HepG2 (cell line): ENCODE measurements around the gene SLC25A22. TPM values are rescaled to one million over a fixed set of nuclear protein-coding genes. Genes with fewer than 3 reads are reported as not detected.

Experiments used
- ATF3 ChIP-seq: sonication (generic); formaldehyde crosslinking; IDR thresholded peaks from 2 replicates; pipeline ENCODE4 v1.4.0; 2020; ENCODE audit warnings: missing genetic modification reagents
- E2F2 ChIP-seq: sonication (generic); formaldehyde crosslinking; IDR thresholded peaks from 2 replicates; pipeline ENCODE4 v1.4.0; 2020; ENCODE audit warnings: missing genetic modification reagents, borderline replicate concordance
- GABPB1 ChIP-seq: IDR thresholded peaks from 2 replicates; pipeline ENCODE4 v1.6.1; 2016; ENCODE audit warnings: mild to moderate bottlenecking, missing genetic modification reagents, moderate library complexity, missing compliant biosample characterization
- KAT7 ChIP-seq: IDR thresholded peaks from 2 replicates; pipeline ENCODE4 v1.6.1; 2018; ENCODE audit warnings: borderline replicate concordance, missing compliant biosample characterization
- MED1 ChIP-seq: sonication (generic); formaldehyde crosslinking; IDR thresholded peaks from 2 replicates; pipeline ENCODE4 v1.4.0; 2020; ENCODE audit warnings: missing genetic modification reagents
- MTF2 ChIP-seq: sonication (generic); formaldehyde crosslinking; IDR thresholded peaks from 2 replicates; pipeline ENCODE4 v1.5.0; 2020; ENCODE audit warnings: missing genetic modification reagents, borderline replicate concordance
- NFYC ChIP-seq: IDR thresholded peaks from 2 replicates; pipeline ENCODE4 v1.6.1; 2016; ENCODE audit warnings: missing genetic modification reagents, missing compliant biosample characterization
- SALL1 ChIP-seq: sonication (generic); formaldehyde crosslinking; IDR thresholded peaks from 2 replicates; pipeline ENCODE4 v1.8.0; 2022; ENCODE audit warnings: mild to moderate bottlenecking, missing genetic modification reagents
- TMF1 ChIP-seq: sonication (generic); formaldehyde crosslinking; IDR thresholded peaks from 2 replicates; pipeline ENCODE4 v1.8.1; 2022; ENCODE audit warnings: low read depth, missing genetic modification reagents
- TRAFD1 ChIP-seq: sonication (generic); formaldehyde crosslinking; IDR thresholded peaks from 2 replicates; pipeline ENCODE4 v1.5.1; 2020; ENCODE audit warnings: missing genetic modification reagents, mild to moderate bottlenecking, borderline replicate concordance
- ZBTB20 ChIP-seq: sonication (generic); formaldehyde crosslinking; IDR thresholded peaks from 2 replicates; pipeline ENCODE4 v1.8.1; 2023; ENCODE audit warnings: missing genetic modification reagents, low read depth, mild to moderate bottlenecking, borderline replicate concordance
- ZMYM3 ChIP-seq: sonication (generic); formaldehyde crosslinking; IDR thresholded peaks from 2 replicates; pipeline ENCODE4 v1.5.1; 2020; ENCODE audit warnings: mild to moderate bottlenecking, missing genetic modification reagents
- ZNF124 ChIP-seq: sonication (generic); formaldehyde crosslinking; IDR thresholded peaks from 2 replicates; pipeline ENCODE4 v1.4.0; 2020; ENCODE audit warnings: missing genetic modification reagents
- ZNF331 ChIP-seq: sonication (generic); formaldehyde crosslinking; IDR thresholded peaks from 2 replicates; pipeline ENCODE4 v1.4.0; 2020; ENCODE audit warnings: missing genetic modification reagents
- ZNF335 ChIP-seq: sonication (generic); formaldehyde crosslinking; IDR thresholded peaks from 2 replicates; pipeline ENCODE4 v1.4.0; 2020; ENCODE audit warnings: missing genetic modification reagents
- ZNF564 ChIP-seq: sonication (generic); formaldehyde crosslinking; IDR thresholded peaks from 2 replicates; pipeline ENCODE4 v1.8.1; 2023; ENCODE audit warnings: mild to moderate bottlenecking, missing genetic modification reagents
- ZNF580 ChIP-seq: IDR thresholded peaks from 2 replicates; pipeline ENCODE4 v1.6.1; 2016; ENCODE audit warnings: low read depth, borderline replicate concordance
- ZNF691 ChIP-seq: sonication (generic); formaldehyde crosslinking; IDR thresholded peaks from 2 replicates; pipeline ENCODE4 v1.4.0; 2020; ENCODE audit warnings: missing genetic modification reagents, low read depth, mild to moderate bottlenecking, borderline replicate concordance
- ZNF724P ChIP-seq: sonication (generic); formaldehyde crosslinking; IDR thresholded peaks from 2 replicates; pipeline ENCODE4 v1.8.0; 2022; ENCODE audit warnings: missing genetic modification reagents, borderline replicate concordance
- ZNF75D ChIP-seq: sonication (generic); formaldehyde crosslinking; IDR thresholded peaks from 2 replicates; pipeline ENCODE4 v1.8.1; 2023; ENCODE audit warnings: missing genetic modification reagents, mild to moderate bottlenecking, borderline replicate concordance
- polyA plus RNA-seq, 8 experiments: library from polyadenylated mRNA; depleted of rRNA in 3 of 8; stranded (reverse) in 7 of 8; unstranded in 1 of 8; fragments of >200 nt; fragmentation: Illumina TruSeq in 4 of 8; extraction: Trizol in 4 of 8; gene quantifications; 2 replicates each; pipeline versions ENCODE4 v1.2.1 to v1.2.3, GENCODE V29; 2011 to 2016; ENCODE audit warnings: low read depth in 4 of 8, missing spikeins in 1 of 8, mixed read lengths in 1 of 8; ENCODE audit not compliant: insufficient read depth in 1 of 8
- total RNA-seq, 5 experiments: library from RNA; depleted of rRNA; stranded (reverse); fragments of >200 nt; fragmentation: Illumina TruSeq; extraction: Trizol; gene quantifications; 2 replicates each; pipeline ENCODE4 v1.2.3, GENCODE V29; 2016; ENCODE audit warnings: low read depth in 1 of 5
- TF ChIP-seq, protein P1 (sequence below): IDR thresholded peaks from 2 replicates; pipeline ENCODE4 v1.4.0; 2020; ENCODE audit warnings: mild to moderate bottlenecking, missing genetic modification reagents

SLC25A22 gene
- total and polyA plus RNA-seq, 2 of the 13 experiments (the other 11 are each of a cell fraction or from before 2014, with no cell fraction given), result 12.4 to 19.2 TPM

DNA sequence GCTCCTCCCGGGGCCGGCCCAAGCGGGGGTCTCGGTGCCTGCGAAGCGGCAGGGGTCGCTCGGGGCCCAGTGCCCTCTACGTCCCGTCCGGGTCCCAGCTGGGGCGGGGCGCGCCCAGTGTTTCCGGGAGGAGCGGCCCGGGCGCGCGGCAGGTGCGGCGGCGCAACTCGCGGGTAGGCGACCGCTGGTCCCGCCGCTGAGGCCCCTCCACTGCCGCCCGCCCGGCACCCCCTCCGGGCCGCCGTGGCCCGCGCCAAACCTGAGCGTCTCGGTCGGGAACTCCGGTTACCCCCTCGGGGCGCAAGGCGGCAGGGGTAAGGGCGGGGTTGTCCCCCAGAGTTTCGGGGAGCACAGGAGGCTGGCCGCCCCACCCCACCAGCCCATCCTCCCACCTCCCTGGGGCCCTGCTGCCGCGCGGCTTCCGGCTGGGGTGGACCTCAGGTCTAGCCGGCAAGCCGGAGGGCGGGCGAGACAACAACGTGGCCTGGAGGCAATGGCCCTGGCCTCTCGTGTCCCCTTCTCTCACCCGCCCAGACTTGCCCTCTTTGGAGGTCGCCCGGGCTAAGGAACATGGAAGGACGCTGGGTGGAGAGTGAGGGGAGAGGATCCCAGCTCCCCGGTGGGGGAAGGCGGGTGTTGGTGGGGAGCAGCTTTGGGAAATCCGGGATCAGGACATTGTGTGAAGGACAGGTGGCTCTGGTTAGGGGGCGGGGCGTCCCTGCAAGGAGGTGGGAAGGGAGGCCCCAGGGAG lies 29.2 kb upstream of the SLC25A22 start (continued):
- TF ChIP-seq, protein P1, sequence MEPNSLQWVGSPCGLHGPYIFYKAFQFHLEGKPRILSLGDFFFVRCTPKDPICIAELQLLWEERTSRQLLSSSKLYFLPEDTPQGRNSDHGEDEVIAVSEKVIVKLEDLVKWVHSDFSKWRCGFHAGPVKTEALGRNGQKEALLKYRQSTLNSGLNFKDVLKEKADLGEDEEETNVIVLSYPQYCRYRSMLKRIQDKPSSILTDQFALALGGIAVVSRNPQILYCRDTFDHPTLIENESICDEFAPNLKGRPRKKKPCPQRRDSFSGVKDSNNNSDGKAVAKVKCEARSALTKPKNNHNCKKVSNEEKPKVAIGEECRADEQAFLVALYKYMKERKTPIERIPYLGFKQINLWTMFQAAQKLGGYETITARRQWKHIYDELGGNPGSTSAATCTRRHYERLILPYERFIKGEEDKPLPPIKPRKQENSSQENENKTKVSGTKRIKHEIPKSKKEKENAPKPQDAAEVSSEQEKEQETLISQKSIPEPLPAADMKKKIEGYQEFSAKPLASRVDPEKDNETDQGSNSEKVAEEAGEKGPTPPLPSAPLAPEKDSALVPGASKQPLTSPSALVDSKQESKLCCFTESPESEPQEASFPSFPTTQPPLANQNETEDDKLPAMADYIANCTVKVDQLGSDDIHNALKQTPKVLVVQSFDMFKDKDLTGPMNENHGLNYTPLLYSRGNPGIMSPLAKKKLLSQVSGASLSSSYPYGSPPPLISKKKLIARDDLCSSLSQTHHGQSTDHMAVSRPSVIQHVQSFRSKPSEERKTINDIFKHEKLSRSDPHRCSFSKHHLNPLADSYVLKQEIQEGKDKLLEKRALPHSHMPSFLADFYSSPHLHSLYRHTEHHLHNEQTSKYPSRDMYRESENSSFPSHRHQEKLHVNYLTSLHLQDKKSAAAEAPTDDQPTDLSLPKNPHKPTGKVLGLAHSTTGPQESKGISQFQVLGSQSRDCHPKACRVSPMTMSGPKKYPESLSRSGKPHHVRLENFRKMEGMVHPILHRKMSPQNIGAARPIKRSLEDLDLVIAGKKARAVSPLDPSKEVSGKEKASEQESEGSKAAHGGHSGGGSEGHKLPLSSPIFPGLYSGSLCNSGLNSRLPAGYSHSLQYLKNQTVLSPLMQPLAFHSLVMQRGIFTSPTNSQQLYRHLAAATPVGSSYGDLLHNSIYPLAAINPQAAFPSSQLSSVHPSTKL, result peak; percentile 18; the same call in 1 of the 2 replicates
- TF ChIP-seq MTF2 (peak; percentile 94), ZNF75D (no peak), ZNF124 (CRISPR knock-in tag) (no peak), GABPB1 (CRISPR knock-in tag) (peak; percentile 91), MED1 (peak; percentile 49), TRAFD1 (CRISPR knock-in tag) (peak; percentile 68; the same call in 1 of the 2 replicates), ZNF691 (CRISPR knock-in tag) (peak; percentile 73), ZNF564 (CRISPR knock-in tag) (peak; percentile 46; the same call in 1 of the 2 replicates), ZBTB20 (CRISPR knock-in tag) (peak; percentile 44; the same call in 1 of the 2 replicates), ZNF580 (CRISPR knock-in tag) (peak; percentile 44; the same call in 1 of the 2 replicates), ZNF335 (CRISPR knock-in tag) (0 out of 2 replicates have a peak, but pooled peaks have one; percentile 39), KAT7 (CRISPR knock-in tag) (peak; percentile 50; the same call in 1 of the 2 replicates), TMF1 (CRISPR knock-in tag) (peak; percentile 32; the same call in 1 of the 2 replicates), E2F2 (no peak), ZMYM3 (peak; percentile 55), NFYC (CRISPR knock-in tag) (peak; percentile 10; the same call in 1 of the 2 replicates), SALL1 (CRISPR knock-in tag) (peak; percentile 62), ATF3 (CRISPR knock-in tag) (no peak), ZNF724P (0 out of 2 replicates have a peak, but pooled peaks have one; percentile 29), ZNF331 (CRISPR knock-in tag) (peak; percentile 25; the same call in 1 of the 2 replicates)
